HG03378 (cell line): ENCODE data around the gene OVCA2.

Experiments used
- ATAC-seq: cut with Tn5 transposase; IDR thresholded peaks from one replicate; pipeline ENCODE4 v1.9.1; 2021; ENCODE audit warnings: mild to moderate bottlenecking, moderate library complexity; ENCODE audit not compliant: unreplicated experiment

Gene OVCA2

GRCh38 chr17:2051933-2052559, 10.2 kb downstream of the OVCA2 start:
- no peak for ATAC-seq

GRCh38 chr17:2053380-2054261, 11.8 kb downstream of the OVCA2 start:
- ATAC-seq: no peak

- no peak for ATAC-seq
Observed at GRCh38 chr17:2054262-2054511, 12.4 kb downstream of the OVCA2 start.

GRCh38 chr17:2054512-2055291, 12.9 kb downstream of the OVCA2 start, which contains the start of gene HIC1:
TSS of gene HIC1 (plus strand) at chr17:2055103. CDS start at chr17:2056691, 1,588 bp downstream.
- ATAC-seq: no peak

GRCh38 chr17:2055292-2056205, 13.7 kb downstream of the OVCA2 start:
- no peak for ATAC-seq

- ATAC-seq: no peak
Observed at GRCh38 chr17:2056206-2057174, 14.7 kb downstream of the OVCA2 start.

- no peak for ATAC-seq
Observed at GRCh38 chr17:2057175-2057759, 15.4 kb downstream of the OVCA2 start.

GRCh38 chr17:2057760-2058585, 16.2 kb downstream of the OVCA2 start:
- no peak for ATAC-seq

GRCh38 chr17:2058586-2059546, 17.0 kb downstream of the OVCA2 start:
- ATAC-seq: no peak

GRCh38 chr17:2059547-2060384, 17.9 kb downstream of the OVCA2 start:
- no peak for ATAC-seq

GRCh38 chr17:2060385-2060658, 18.5 kb downstream of the OVCA2 start:
- ATAC-seq: no peak

- ATAC-seq: no peak
Observed at GRCh38 chr17:2060681-2061440, 19.0 kb downstream of the OVCA2 start.

GRCh38 chr17:2061441-2061958, 19.7 kb downstream of the OVCA2 start:
- no peak for ATAC-seq

GRCh38 chr17:2062571-2063183, 20.9 kb downstream of the OVCA2 start:
- ATAC-seq: no peak
